ENCODE measurements around the gene TCF7L2.

TCF7L2 gene

GRCh38 chr10:113113241-113113640 is 163.2 kb downstream of the TCF7L2 start:
- DNase-seq (no peak), ATAC-seq (replicated peaks) (no peak)
- Mint-ChIP-seq H3K36me3 (ENCODE audit: insufficient read depth) (no peaks in the 10 kb centered on the region), H3K4me1 (ENCODE audit: low read depth in 2 of 2) (peaks cover 3 to 4% of the 10 kb centered on the region in 2 donors), H3K27ac (no peak overlapping the region), H3K9me3 (no peaks in the 10 kb centered on the region), H3K4me3 (no peak overlapping the region), H3K27me3 (peaks cover 0 to 6% of the 10 kb centered on the region in 2 donors)

- no peak overlapping the region for H3K4me3 Mint-ChIP-seq
- no peaks in the 10 kb centered on the region for H3K36me3 Mint-ChIP-seq (ENCODE audit: insufficient read depth)
- DNase-seq (no peak), ATAC-seq (replicated peaks) (no peak)
- peaks cover 0 to 6% of the 10 kb centered on the region in 2 donors for H3K27me3 Mint-ChIP-seq
- H3K27ac Mint-ChIP-seq = no peak overlapping the region
- no peaks in the 10 kb centered on the region for H3K9me3 Mint-ChIP-seq
- no peaks in the 10 kb centered on the region for H3K4me1 Mint-ChIP-seq (ENCODE audit: low read depth in 2 of 2)
Measured at GRCh38 chr10:113113918-113114317, 163.9 kb downstream of the TCF7L2 start.

DNA sequence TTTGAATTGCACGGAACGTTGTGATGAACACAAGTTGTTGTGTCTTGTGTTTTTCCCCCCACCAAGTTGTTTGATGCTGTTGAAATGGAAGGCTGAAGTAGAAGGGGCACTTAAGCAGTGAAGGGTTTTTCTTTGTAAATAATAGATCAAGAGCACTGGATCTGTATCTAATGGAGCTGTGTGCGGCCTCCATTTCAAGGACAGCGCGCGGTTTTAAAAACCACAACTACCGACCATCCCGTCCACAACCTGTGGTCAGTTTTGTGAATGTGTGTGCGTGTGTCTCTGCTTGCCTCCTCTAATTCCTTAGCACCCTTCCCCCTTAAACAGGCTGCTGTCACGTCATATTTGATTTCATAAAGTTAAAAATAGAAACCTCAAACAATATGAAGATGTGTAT is 165.5 kb downstream of the TCF7L2 start:
- Mint-ChIP-seq H3K9me3 (no peaks in the 10 kb centered on the region), H3K4me1 (ENCODE audit: low read depth in 2 of 2) (no peaks in the 10 kb centered on the region), H3K36me3 (ENCODE audit: insufficient read depth) (no peaks in the 10 kb centered on the region), H3K4me3 (no peak overlapping the region), H3K27ac (no peak overlapping the region), H3K27me3 (peaks cover 3 to 14% of the 10 kb centered on the region in 2 donors)
- ATAC-seq (replicated peaks) = no peak
- no peak for DNase-seq

DNA sequence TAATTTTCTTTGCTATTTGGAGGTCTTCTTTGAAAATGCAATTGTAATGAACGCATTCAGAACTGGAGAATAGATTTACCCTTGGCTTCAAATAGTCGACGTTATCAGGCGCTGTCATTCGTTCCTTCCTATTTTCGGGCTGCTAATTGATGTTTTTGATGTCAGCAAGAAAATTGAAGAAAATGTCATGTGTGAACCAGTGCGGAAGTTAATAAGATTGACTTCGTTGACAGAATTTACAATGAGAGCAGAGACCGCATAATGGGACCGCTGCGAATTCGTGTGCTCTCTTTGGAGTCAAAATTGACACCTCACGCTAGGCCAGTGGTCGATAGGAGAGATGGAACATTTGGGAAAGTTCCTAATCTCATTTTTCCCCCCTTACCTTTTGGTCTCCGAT is 168.8 kb downstream of the TCF7L2 start:
- no peaks in the 10 kb centered on the region for H3K9me3 Mint-ChIP-seq
- DNase-seq = no peak
- no peak overlapping the region for H3K27ac Mint-ChIP-seq
- H3K27me3 Mint-ChIP-seq = peaks cover 16 to 20% of the 10 kb centered on the region in 2 donors
- no peak overlapping the region for H3K4me3 Mint-ChIP-seq
- ATAC-seq (replicated peaks) = no peak
- H3K36me3 Mint-ChIP-seq (ENCODE audit: insufficient read depth) = no peaks in the 10 kb centered on the region
- H3K4me1 Mint-ChIP-seq (ENCODE audit: low read depth in 2 of 2) = no peaks in the 10 kb centered on the region

- Mint-ChIP-seq H3K36me3 (ENCODE audit: insufficient read depth) (no peaks in the 10 kb centered on the region), H3K4me1 (ENCODE audit: low read depth in 2 of 2) (no peaks in the 10 kb centered on the region), H3K9me3 (no peaks in the 10 kb centered on the region), H3K27ac (no peak overlapping the region), H3K27me3 (peaks cover 22 to 29% of the 10 kb centered on the region in 2 donors), H3K4me3 (no peak overlapping the region)
- DNase-seq (no peak), ATAC-seq (replicated peaks) (no peak)
Measured at GRCh38 chr10:113119801-113120200, 169.8 kb downstream of the TCF7L2 start.

DNA sequence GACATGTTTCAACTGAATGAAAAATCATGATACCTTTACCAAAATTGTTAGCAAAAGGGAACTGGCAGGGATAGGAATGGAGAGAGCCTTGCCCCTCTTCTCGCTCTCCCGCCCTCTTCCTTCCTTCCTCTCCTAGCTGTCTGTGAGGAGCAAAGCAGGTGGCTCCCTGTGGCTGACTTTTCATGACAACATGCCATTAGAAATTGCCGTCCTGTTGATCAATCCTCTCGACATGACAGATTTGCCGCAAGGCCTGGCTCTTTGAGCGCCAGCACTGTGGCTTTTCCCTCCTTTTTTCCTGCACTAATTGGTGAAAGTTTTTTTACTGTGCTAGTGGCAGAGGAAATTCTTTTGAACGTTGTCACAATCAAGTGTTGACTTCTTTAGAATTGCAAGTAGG is 171.1 kb downstream of the TCF7L2 start:
- no peak for ATAC-seq (replicated peaks)
- H3K27ac Mint-ChIP-seq = no peak overlapping the region
- H3K9me3 Mint-ChIP-seq = no peaks in the 10 kb centered on the region

DNA sequence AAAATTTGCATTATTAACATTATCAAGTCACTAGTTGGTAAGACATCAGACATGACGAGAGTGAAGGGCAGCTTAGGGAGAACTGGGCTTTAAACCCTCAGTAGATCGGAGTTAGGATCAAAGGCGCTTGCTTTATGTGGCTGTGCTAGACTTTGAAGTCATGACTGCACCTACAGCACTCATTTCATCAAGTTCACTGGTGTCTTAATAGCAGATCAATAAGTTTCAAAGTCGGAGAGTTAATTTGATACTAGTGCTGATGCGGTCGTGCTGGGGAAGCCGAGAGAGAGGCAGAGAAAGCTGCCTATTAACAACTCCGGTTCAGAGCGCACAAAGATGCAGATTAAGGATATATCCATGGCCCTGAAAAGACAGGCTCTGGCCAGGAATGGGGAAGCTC is 172.9 kb downstream of the TCF7L2 start:
- ATAC-seq (replicated peaks) = no peak

More for the DNA sequence above, 171.1 kb downstream of the TCF7L2 start:
- Mint-ChIP-seq H3K27me3 (peaks cover 30 to 38% of the 10 kb centered on the region in 2 donors), H3K4me3 (no peak overlapping the region), H3K36me3 (ENCODE audit: insufficient read depth) (no peaks in the 10 kb centered on the region), H3K4me1 (ENCODE audit: low read depth in 2 of 2) (peaks cover 0 to under 1% of the 10 kb centered on the region in 2 donors)
- no peak for DNase-seq

GRCh38 chr10:113124724-113125123 is 174.7 kb downstream of the TCF7L2 start:
- no peak for DNase-seq
- no peak overlapping the region for H3K4me3 Mint-ChIP-seq
- H3K9me3 Mint-ChIP-seq = no peaks in the 10 kb centered on the region
- H3K27ac Mint-ChIP-seq = no peak overlapping the region
- no peak for ATAC-seq (replicated peaks)
- peaks cover 3 to 5% of the 10 kb centered on the region in 2 donors for H3K4me1 Mint-ChIP-seq (ENCODE audit: low read depth in 2 of 2)
- peaks cover 36 to 48% of the 10 kb centered on the region in 2 donors for H3K27me3 Mint-ChIP-seq
- H3K36me3 Mint-ChIP-seq (ENCODE audit: insufficient read depth) = peaks cover 3% of the 10 kb centered on the region

More for the DNA sequence above, 172.9 kb downstream of the TCF7L2 start:
- Mint-ChIP-seq H3K27ac (no peak overlapping the region), H3K27me3 (peaks cover 36 to 48% of the 10 kb centered on the region in 2 donors), H3K9me3 (no peaks in the 10 kb centered on the region), H3K4me1 (ENCODE audit: low read depth in 2 of 2) (peaks cover 3 to 5% of the 10 kb centered on the region in 2 donors), H3K4me3 (no peak overlapping the region), H3K36me3 (ENCODE audit: insufficient read depth) (peaks cover 3% of the 10 kb centered on the region)
- no peak for DNase-seq

GRCh38 chr10:113125612-113126011 is 175.6 kb downstream of the TCF7L2 start:
- ATAC-seq (replicated peaks) (no peak), DNase-seq (no peak)
- H3K4me1 Mint-ChIP-seq (ENCODE audit: low read depth in 2 of 2) = peaks cover 3 to 5% of the 10 kb centered on the region in 2 donors
- H3K36me3 Mint-ChIP-seq (ENCODE audit: insufficient read depth) = peaks cover 3% of the 10 kb centered on the region
- no peak overlapping the region for H3K27ac Mint-ChIP-seq
- H3K4me3 Mint-ChIP-seq = no peak overlapping the region
- peaks cover 32 to 40% of the 10 kb centered on the region in 2 donors for H3K27me3 Mint-ChIP-seq
- no peaks in the 10 kb centered on the region for H3K9me3 Mint-ChIP-seq

DNA sequence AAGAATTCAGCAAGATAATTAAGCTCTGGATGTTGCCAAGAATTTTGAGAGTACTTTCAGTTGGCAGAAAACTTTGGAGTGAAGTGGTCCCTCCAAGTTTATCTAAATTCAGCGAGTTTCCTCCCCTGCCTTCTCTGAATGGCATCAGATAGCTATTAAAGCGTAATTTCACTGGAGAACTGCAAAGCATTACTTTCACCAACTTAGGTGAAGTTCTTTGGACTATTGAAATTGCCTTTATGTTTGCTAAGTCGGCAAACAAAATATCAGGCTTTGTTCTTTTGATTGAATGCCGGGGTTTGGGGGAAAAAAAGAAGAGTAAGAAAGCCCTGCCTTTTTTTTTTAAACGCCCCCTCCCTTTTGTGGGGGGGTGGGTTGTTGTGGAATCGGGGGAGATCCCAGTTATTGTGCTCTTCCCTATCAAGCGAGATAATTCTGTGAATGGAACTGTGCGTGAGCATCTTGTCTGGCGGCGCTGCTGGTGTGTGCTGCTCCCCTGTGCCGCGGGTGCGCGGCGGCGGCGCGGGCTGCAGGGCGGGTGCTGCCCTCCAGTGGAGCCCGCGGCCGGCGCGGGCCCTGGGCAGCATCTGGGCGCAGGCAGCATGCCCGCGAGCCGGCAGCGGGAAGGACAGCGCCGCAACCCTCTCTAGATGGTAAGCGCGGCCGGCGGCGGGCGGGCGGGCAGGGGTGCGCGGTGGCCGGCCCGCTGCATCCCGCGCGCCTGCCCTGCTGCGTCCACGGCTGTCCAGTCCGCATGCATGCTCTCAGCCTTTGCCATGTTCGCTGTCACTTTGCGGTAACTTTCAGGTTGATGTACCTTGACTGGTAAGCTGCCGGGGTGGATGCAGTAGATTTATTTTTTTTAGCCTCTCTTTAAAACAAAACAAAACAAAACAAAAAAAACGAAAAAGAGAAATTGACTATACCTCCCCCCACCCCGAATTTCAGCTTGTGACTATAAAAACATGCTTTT is 176.5 kb downstream of the TCF7L2 start:
- peaks cover 3 to 5% of the 10 kb centered on the region in 2 donors for H3K4me1 Mint-ChIP-seq (ENCODE audit: low read depth in 2 of 2)
- ATAC-seq (replicated peaks) (peak; percentile 100), DNase-seq (peak; percentile 15 to 41 (median 25))
- peaks cover 3% of the 10 kb centered on the region for H3K36me3 Mint-ChIP-seq (ENCODE audit: insufficient read depth)
- no peaks in the 10 kb centered on the region for H3K9me3 Mint-ChIP-seq
- H3K27me3 Mint-ChIP-seq = peaks cover 29 to 39% of the 10 kb centered on the region in 2 donors
- H3K27ac Mint-ChIP-seq = no peak overlapping the region
- peak overlapping the region; percentile 47 to 64 for H3K4me3 Mint-ChIP-seq

- Mint-ChIP-seq H3K4me3 (peak overlapping the region; percentile 13 to 64), H3K27me3 (peaks cover 29 to 39% of the 10 kb centered on the region in 2 donors), H3K9me3 (no peaks in the 10 kb centered on the region), H3K36me3 (ENCODE audit: insufficient read depth) (peaks cover 5% of the 10 kb centered on the region), H3K27ac (no peak overlapping the region), H3K4me1 (ENCODE audit: low read depth in 2 of 2) (peaks cover 3 to 5% of the 10 kb centered on the region in 2 donors)
- DNase-seq (no peak), ATAC-seq (replicated peaks) (no peak)
Measured at GRCh38 chr10:113127261-113127900, 177.3 kb downstream of the TCF7L2 start.

DNA sequence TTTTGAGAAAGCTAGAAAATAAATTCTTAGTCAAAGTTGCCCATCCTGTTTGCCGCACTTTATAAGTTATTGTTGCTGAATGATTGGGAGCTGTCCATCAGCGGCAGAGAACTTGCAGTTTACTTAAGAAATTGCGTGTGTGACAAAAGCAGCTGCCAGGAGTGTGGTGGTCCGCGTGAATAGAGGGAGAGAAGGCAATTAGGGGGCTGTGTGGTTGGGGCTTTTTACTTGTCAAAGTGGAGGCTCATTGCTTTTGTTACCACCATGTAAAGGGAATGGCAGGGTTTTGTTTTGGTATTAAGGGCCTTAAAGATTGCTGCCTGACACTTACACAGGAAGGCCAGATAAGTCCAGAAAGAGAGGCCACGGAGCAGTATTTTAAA is 177.8 kb downstream of the TCF7L2 start:
- H3K9me3 Mint-ChIP-seq = no peaks in the 10 kb centered on the region
- H3K4me1 Mint-ChIP-seq (ENCODE audit: low read depth in 2 of 2) = peaks cover 3 to 5% of the 10 kb centered on the region in 2 donors
- H3K36me3 Mint-ChIP-seq (ENCODE audit: insufficient read depth) = peaks cover 6% of the 10 kb centered on the region
- peaks cover 29 to 38% of the 10 kb centered on the region in 2 donors for H3K27me3 Mint-ChIP-seq
- no peak for ATAC-seq (replicated peaks)
- no peak for DNase-seq
- no peak overlapping the region for H3K27ac Mint-ChIP-seq
- peak overlapping the region in 1 of 2 donors; percentile 13 for H3K4me3 Mint-ChIP-seq

GRCh38 chr10:113128450-113129070 is 178.5 kb downstream of the TCF7L2 start:
- no peak for DNase-seq
- no peak for ATAC-seq (replicated peaks)
- no peak overlapping the region for H3K4me3 Mint-ChIP-seq

More at GRCh38 chr10:113128450-113129070, 178.5 kb downstream of the TCF7L2 start:
- Mint-ChIP-seq H3K4me1 (ENCODE audit: low read depth in 2 of 2) (peaks cover 3 to 5% of the 10 kb centered on the region in 2 donors), H3K27me3 (peaks cover 23 to 31% of the 10 kb centered on the region in 2 donors), H3K27ac (no peak overlapping the region), H3K36me3 (ENCODE audit: insufficient read depth) (peaks cover 6% of the 10 kb centered on the region), H3K9me3 (no peaks in the 10 kb centered on the region)

All from effector memory CD8-positive, alpha-beta T cell (primary cell).